Tibial nerve (tissue), 4 donors: ENCODE results near the gene FXYD2.

Source experiments
- EP300 ChIP-seq, 2 donors: sonication (generic); formaldehyde crosslinking; IDR thresholded peaks; one replicate each; pipeline ENCODE4 v1.6.1; 2017; ENCODE audit warnings: antibody characterized with exemption in 2 of 2, mild to moderate bottlenecking in 1 of 2
- POLR2A ChIP-seq, 2 donors: fragments of 450-650 bp; IDR thresholded peaks; one replicate each; pipeline ENCODE4 v1.6.1; 2017; ENCODE audit warnings: antibody characterized with exemption in 2 of 2, mild to moderate bottlenecking in 2 of 2, moderate library complexity in 2 of 2
- TF ChIP-seq, protein P1 (sequence below), 5 experiments: fragments of 200-600 bp in 3 of 5; fragments of 450-650 bp in 2 of 5; sonication (generic) in 3 of 5; IDR thresholded peaks; one replicate each; pipeline ENCODE4 v1.5.1; 2016 to 2019; ENCODE audit warnings: antibody characterized with exemption in 5 of 5, mild to moderate bottlenecking in 3 of 5, moderate library complexity in 2 of 5

DNA sequence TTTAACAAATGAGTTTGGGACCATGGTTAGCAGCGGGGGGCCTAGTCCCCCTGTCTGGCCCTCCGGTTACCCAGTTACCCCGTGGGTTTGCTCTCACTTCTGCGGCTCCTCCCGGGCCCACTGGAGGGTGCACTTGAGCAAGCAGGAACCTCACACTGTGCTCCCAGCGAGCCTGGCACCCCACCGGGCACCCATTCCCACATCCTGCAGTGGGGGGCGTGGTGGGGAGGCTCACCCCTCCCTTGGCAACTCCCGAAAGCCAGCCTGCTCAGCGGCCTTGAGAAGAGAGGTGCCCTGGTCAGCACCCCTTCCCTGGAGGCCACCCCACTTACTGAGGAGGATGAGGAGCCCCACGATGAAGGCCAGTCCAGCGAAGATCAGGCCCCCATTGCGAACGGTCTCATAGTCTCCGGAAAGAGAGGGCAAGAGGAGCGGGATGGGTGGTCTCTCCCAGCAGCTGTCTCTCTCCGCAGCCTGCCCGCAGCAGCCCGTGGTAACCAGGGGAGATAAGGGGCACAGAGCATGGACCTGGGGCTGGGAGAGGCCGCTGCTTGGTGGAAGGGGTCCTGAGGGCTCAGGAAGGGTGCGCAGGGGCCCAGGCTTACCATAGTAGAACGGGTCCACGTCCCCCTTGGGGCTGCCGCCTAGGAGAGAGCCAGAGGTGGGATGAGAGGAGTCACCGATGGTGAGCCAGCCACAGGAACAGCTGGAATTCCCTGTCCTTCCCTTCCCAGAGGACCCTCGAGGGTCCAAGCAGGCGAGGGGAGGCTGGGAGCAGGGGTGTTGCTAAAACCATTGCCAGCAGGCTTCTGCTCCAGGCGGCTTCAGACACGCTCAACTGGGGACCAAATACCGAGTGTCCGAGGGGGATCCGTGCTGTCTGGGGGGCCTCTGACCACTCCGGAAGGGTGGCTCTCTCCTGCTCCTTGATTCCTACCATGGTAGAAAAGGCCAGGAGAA lies 2.2 kb downstream of the FXYD2 start:
- TF ChIP-seq POLR2A (IDR thresholded peaks at IDR 0.05) = no peak
- TF ChIP-seq, protein P1, sequence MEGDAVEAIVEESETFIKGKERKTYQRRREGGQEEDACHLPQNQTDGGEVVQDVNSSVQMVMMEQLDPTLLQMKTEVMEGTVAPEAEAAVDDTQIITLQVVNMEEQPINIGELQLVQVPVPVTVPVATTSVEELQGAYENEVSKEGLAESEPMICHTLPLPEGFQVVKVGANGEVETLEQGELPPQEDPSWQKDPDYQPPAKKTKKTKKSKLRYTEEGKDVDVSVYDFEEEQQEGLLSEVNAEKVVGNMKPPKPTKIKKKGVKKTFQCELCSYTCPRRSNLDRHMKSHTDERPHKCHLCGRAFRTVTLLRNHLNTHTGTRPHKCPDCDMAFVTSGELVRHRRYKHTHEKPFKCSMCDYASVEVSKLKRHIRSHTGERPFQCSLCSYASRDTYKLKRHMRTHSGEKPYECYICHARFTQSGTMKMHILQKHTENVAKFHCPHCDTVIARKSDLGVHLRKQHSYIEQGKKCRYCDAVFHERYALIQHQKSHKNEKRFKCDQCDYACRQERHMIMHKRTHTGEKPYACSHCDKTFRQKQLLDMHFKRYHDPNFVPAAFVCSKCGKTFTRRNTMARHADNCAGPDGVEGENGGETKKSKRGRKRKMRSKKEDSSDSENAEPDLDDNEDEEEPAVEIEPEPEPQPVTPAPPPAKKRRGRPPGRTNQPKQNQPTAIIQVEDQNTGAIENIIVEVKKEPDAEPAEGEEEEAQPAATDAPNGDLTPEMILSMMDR (IDR thresholded peaks at IDR 0.05) = peak in 4 of 5 experiments; percentile 16 to 42 (median 36)
- TF ChIP-seq EP300 (IDR thresholded peaks at IDR 0.05) = no peak
